ENCODE data around the gene MAP3K6.

- TF ChIP-seq, protein P1, sequence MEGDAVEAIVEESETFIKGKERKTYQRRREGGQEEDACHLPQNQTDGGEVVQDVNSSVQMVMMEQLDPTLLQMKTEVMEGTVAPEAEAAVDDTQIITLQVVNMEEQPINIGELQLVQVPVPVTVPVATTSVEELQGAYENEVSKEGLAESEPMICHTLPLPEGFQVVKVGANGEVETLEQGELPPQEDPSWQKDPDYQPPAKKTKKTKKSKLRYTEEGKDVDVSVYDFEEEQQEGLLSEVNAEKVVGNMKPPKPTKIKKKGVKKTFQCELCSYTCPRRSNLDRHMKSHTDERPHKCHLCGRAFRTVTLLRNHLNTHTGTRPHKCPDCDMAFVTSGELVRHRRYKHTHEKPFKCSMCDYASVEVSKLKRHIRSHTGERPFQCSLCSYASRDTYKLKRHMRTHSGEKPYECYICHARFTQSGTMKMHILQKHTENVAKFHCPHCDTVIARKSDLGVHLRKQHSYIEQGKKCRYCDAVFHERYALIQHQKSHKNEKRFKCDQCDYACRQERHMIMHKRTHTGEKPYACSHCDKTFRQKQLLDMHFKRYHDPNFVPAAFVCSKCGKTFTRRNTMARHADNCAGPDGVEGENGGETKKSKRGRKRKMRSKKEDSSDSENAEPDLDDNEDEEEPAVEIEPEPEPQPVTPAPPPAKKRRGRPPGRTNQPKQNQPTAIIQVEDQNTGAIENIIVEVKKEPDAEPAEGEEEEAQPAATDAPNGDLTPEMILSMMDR (IDR thresholded peaks at IDR 0.05): no peak
- TF ChIP-seq POLR2A (IDR thresholded peaks at IDR 0.05): no peak
Measured at GRCh38 chr1:27327964-27328363, 38.8 kb downstream of the MAP3K6 start.

Data from testis (tissue), 2 donors.